OCI-M1 (cell line): ENCODE data around the gene PREX1.

Source experiments
- DNase-seq: peaks from one replicate; lab custom pipeline; 2025; lab: John Stamatoyannopoulos, UW

PREX1 gene

GRCh38 chr20:48622421-48622820, 205.4 kb downstream of the PREX1 start:
- no peak for DNase-seq

- no peak for DNase-seq
These were observed 206.3 kb downstream of the PREX1 start for GRCh38 chr20:48621376-48622078.

GRCh38 chr20:48620507-48621375, 207.1 kb downstream of the PREX1 start:
- DNase-seq = peak; percentile 69

- no peak for DNase-seq
These were observed 207.7 kb downstream of the PREX1 start for GRCh38 chr20:48620154-48620506.

GRCh38 chr20:48619126-48620101, 208.4 kb downstream of the PREX1 start:
- no peak for DNase-seq

- DNase-seq = no peak
These were observed 209.2 kb downstream of the PREX1 start for GRCh38 chr20:48618631-48619030.

- no peak for DNase-seq
These were observed 209.7 kb downstream of the PREX1 start for GRCh38 chr20:48618052-48618451.

- DNase-seq = no peak
These were observed 210.3 kb downstream of the PREX1 start for GRCh38 chr20:48617481-48617880.

- no peak for DNase-seq
These were observed 211.3 kb downstream of the PREX1 start for GRCh38 chr20:48616481-48616880.

GRCh38 chr20:48615871-48616270, 211.9 kb downstream of the PREX1 start:
- no peak for DNase-seq

- no peak for DNase-seq
These were observed 213.1 kb downstream of the PREX1 start for GRCh38 chr20:48614593-48615274.

GRCh38 chr20:48613926-48614325, 213.9 kb downstream of the PREX1 start:
- no peak for DNase-seq

- no peak for DNase-seq
These were observed 215.5 kb downstream of the PREX1 start for GRCh38 chr20:48612335-48612734.

GRCh38 chr20:48610996-48611395, 216.8 kb downstream of the PREX1 start:
- no peak for DNase-seq

- DNase-seq = no peak
These were observed 218.3 kb downstream of the PREX1 start for GRCh38 chr20:48609491-48609978.

GRCh38 chr20:48608756-48609155, 219.0 kb downstream of the PREX1 start:
- DNase-seq = no peak

- DNase-seq = no peak
These were observed 220.3 kb downstream of the PREX1 start for GRCh38 chr20:48607544-48607865.

GRCh38 chr20:48606841-48607543, 220.8 kb downstream of the PREX1 start:
- no peak for DNase-seq

- no peak for DNase-seq
These were observed 221.5 kb downstream of the PREX1 start for GRCh38 chr20:48606172-48606840.
